ENCODE results near the gene GARNL3.

Gene GARNL3

DNA sequence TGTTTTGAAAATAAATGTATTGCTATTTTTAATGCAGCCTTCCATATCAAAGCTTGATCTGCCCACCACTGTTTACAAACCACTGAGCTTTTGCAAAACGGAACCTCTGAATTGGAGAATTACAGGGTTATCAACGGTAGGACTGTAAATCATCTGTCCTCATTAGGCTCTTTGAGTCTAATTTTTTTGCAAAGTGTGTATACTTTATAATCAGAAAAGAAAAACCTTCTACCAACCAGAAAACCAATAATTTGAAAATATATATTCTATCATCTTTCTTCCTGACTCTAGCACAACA, 125.6 kb downstream of the GARNL3 start:
- DNase-seq: peak; percentile 42

DNA sequence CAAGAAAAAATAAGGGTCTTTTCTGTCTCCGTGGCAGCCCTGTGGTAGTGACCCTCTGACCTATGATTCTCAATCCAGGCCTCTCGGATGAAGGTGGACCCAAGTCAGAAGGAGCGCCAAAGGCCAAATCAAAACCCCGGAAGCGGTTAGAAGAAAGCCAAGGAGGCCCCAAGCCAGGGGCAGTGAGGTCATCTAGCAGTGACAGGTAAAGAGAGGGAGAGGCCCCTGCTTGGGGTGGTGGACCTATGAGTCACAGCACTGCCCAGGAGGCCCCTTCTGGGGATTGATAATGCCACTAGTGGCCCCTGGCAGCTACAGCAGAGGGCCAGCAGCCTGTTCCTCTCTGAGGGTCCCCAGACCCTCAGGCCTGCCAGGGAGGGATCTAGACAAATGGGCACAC, 126.0 kb downstream of the GARNL3 start:
- DNase-seq: no peak

DNA sequence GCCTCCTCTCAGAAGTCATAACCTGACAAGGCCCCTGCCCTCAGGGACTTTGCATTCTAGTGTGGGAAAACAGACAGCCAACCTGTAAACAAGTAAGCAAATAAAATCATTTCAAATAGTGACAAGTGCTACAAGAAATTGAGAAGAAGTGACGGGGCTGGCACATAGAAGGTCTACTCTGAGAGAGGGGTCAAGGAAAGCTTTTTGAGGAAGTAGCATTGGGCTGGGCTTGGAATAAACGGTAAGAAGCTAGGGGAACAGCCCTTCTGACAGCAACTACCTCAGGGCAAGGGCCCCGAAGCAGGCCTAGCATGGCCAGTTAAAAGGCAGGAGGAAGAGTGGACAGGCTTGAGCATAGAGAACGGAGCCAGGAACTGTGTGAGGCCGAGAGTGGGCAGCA, 127.6 kb downstream of the GARNL3 start:
- peak; percentile 24 for DNase-seq

- no peak for DNase-seq
Observed at GRCh38 chr9:127392976-127393375, 128.4 kb downstream of the GARNL3 start.

DNA sequence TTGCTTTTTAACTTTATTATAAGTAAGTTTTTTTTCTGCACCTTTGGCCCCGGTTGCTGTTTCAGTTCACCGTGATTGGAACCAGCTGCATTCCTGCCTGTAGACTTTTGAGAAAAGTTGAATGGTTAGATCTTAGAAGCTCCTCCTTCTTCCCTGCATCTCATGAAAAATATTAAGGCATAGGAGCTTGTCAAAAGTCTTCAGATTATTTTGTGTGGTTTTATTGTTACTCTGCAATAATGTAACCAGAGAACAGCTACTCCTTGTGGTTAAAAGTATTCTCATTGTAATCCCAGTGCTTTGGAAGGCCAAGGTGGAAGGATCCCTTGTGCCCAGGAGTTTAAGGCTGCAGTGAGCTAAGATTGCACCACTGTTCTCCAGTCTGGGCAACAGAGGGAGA, 129.1 kb downstream of the GARNL3 start:
- DNase-seq: no peak

- DNase-seq: peak; percentile 56
Observed at GRCh38 chr9:127395497-127396252, 131.1 kb downstream of the GARNL3 start.

DNA sequence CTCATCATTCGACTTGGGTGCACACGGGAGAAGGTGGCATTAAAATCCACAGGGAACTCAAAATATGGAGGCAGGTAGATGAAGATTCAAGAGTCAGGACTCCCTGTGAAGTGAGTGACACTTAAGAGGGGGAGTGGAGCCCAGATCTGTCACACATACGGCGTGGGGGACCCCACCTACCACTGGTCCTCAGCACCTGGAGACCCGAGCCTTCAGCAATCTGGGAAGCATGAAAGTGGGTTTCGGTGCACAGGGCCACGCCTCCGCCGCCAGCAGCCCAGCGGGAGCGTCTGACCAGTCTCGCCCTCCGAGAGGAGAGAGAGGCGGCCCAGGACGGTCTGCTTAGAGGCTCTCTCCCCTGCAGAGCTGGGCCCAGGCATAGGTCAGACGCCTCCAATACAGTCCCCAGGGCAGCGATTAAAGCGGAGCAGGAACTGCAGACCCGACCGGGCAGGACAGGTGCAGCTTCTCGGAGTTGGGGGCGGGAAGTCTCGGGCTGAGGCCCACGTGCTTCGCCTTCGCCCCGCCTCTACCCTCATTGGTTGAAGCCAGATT, 131.8 kb downstream of the GARNL3 start:
- no peak for DNase-seq

DNA sequence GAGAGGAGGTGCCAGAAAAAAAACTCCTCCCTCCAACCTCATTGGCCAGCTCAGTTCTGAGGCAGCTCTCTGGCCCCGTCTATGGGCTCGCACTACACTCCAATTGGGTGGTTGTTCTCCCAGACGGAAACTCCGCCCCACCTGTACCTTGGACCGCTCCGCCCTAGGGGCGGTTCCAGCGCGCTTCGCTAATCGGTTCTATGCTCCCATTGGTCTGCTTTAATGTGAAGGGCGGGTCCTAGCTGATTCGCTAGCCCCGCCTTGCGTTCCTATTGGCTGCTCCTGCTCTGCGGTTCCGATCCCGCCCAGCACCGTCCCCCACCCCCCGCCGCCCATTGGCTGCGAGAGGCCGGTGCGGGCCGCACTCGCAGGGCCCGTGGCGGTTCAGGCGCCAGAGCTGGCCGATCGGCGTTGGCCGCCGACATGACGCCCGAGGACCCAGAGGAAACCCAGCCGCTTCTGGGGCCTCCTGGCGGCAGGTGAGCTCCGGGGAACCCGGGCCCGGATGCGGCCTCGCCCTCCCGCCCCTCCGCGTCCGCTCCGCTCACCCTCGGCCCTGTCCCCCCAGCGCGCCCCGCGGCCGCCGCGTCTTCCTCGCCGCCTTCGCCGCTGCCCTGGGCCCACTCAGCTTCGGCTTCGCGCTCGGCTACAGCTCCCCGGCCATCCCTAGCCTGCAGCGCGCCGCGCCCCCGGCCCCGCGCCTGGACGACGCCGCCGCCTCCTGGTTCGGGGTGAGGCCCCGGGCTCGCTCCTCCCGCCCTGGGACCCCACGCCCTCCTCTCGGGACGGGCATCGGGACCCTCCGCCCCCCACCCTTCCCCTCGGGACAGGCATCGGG, 132.5 kb downstream of the GARNL3 start, which contains the start of gene SLC2A8:
TSS of gene SLC2A8 (plus strand) at position 362 of the 838 bp plus-strand sequence. CDS start at position 424, 62 bp downstream.
- peak; percentile 99 for DNase-seq

GRCh38 chr9:127397646-127398274, 133.2 kb downstream of the GARNL3 start:
- DNase-seq: peak; percentile 50

DNA sequence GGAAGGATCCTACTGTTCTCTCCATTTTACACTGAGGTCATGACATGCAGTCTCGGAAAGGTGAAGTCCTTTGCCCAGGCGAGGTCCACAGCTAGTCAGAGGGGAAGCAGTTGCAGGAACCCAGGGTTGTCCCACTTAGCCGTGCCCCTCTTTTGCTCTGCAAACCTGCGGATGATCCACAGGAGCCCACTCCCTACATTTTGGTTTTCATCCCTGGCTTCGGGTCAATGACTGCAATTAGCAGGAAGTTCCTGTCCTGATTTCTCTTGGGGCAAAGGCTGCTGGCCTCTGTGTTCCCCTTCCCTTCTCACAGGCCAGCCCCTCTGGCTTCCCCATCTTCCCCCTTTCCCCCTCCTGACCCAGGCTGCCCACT, 133.7 kb downstream of the GARNL3 start:
- no peak for DNase-seq

- no peak for DNase-seq
Observed at GRCh38 chr9:127398715-127399400, 134.3 kb downstream of the GARNL3 start.

DNA sequence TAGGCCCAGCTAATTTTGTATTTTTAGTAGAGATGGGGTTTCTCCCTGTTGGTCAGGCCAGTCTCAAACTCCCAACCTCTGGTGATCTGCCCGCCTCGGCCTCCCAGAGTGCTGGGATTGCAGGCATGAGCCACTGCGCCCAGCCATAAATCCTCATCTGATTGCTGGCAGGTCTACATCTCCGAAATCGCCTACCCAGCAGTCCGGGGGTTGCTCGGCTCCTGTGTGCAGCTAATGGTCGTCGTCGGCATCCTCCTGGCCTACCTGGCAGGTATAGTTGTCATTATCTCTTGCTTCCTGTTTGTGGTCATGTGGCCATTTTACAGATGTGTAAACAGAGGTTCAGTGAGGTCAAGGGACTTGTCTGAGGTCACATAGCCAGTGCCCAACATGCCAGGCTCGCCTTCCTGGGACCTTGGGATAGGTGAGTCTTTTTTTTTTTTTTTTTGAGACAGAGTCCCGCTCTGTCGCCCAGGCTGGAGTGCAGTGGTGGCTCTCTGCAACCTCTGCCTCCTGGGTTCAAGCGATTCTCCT, 135.2 kb downstream of the GARNL3 start:
- DNase-seq: no peak

DNA sequence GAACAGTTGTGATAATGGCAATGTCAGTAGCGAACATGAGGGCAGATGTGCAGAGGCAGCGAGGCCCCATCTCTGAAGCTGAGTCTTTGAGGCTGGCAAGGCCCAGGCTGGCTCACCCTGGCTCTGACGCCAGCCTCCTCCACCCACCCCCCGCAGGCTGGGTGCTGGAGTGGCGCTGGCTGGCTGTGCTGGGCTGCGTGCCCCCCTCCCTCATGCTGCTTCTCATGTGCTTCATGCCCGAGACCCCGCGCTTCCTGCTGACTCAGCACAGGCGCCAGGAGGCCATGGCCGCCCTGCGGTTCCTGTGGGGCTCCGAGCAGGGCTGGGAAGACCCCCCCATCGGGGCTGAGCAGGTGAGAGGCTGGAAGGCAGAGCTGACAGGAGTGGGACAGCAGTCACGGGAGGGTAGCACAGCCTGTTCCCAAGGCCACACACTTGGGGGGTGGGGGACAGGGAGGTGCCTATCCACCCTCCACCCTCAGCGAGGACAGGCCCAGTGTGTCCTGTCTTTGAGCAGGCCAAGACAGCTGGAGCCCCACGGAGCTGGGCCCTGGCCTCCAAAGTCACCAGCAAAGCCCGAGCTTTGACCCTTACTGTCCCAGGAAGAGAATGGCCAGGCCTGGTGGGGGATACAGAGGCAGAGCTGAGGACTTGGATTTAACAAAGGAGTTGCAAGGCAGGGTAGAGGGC, 138.0 kb downstream of the GARNL3 start:
- DNase-seq: no peak

DNA sequence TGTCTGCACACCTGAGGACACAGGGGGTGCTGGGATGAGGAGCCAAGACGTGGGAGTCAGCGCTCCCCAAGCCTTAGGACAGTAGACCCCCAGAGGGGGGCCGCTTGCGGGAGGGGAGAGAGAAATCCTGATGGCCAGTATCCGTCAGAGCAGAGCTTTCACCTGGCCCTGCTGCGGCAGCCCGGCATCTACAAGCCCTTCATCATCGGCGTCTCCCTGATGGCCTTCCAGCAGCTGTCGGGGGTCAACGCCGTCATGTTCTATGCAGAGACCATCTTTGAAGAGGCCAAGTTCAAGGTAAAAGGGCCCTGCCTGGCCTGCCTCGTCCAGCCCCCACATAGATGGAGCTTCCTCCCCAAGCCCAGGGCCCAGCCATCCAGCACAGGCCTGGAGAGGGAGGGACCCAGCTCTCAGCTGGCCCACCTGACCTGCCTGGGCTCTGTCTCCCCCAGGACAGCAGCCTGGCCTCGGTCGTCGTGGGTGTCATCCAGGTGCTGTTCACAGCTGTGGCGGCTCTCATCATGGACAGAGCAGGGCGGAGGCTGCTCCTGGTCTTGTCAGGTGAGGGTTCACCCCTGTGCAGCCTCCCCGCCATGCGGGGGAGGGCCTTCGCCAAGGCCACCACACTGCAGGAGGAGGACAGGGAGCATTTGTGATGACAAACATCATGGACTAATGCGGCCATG, 139.1 kb downstream of the GARNL3 start:
- no peak for DNase-seq

DNA sequence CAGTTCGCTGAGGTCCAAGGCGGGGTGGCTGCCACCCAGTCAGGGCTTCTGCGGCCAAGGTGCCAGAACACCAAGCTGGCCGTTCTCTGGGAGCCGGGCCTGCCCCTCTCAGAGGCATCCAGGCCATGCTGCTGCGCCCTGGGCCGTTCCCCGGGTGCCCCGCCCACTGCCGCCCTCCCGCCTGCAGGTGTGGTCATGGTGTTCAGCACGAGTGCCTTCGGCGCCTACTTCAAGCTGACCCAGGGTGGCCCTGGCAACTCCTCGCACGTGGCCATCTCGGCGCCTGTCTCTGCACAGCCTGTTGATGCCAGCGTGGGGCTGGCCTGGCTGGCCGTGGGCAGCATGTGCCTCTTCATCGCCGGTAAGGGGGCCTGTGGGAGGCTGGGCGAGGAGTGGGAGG, 140.1 kb downstream of the GARNL3 start:
- no peak for DNase-seq

DNA sequence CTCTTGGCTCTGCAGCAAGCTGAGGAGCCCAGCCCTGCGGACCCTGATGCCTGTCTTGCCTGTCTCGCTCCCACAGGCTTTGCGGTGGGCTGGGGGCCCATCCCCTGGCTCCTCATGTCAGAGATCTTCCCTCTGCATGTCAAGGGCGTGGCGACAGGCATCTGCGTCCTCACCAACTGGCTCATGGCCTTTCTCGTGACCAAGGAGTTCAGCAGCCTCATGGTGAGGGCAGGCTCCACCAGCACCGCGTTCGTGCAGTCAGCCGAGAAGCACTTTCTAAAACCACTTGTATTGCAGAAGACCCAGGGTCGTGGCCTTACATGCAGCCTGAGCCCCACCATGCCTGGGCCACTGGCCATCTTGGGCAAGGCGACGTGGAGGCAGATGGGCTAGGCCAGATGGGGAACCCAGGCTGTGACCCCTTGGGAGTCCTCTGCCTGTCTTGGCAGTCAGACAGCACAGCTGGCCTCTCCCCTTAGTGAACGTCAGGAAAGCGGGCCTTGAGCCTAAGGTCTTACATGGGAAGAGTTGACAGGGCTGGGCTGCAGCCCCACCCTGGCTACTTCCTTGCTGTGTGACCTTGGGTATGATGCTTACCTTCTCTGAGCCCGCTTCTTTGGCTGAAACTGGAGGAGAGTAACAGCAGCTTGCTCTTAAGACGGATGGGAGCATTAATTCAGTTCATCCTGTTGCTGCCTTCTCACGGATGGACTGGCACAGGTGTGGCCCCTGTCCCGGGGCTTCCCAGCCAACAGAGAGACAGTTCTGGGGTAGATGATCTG, 141.0 kb downstream of the GARNL3 start:
- no peak for DNase-seq

DNA sequence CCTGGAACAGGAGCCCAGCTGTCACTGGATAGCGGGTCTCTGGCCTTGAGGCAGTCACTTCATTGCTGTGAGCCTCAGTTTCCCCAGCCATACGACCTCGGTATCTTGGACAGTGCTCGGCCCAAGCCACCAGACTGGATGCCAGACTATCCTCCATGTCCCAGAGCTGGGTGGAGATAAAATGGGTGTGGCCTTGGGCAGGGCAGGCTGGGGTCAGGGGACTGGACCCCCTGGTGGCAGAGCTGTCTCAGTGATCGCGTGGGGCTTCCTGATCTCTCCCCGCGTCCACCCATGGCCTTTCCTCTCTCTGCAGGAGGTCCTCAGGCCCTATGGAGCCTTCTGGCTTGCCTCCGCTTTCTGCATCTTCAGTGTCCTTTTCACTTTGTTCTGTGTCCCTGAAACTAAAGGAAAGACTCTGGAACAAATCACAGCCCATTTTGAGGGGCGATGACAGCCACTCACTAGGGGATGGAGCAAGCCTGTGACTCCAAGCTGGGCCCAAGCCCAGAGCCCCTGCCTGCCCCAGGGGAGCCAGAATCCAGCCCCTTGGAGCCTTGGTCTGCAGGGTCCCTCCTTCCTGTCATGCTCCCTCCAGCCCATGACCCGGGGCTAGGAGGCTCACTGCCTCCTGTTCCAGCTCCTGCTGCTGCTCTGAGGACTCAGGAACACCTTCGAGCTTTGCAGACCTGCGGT, 142.4 kb downstream of the GARNL3 start:
- DNase-seq: no peak

- no peak for DNase-seq
Observed at GRCh38 chr9:127407492-127407843, 142.9 kb downstream of the GARNL3 start.

- DNase-seq: no peak
Observed at GRCh38 chr9:127411122-127411521, 146.5 kb downstream of the GARNL3 start.

- no peak for DNase-seq
Observed at GRCh38 chr9:127415141-127415540, 150.6 kb downstream of the GARNL3 start.
